Myocyte (in vitro differentiated cells): ENCODE data around the gene EPN1. TPM values are rescaled to one million over a fixed set of nuclear protein-coding genes. Genes with fewer than 3 reads are reported as not detected.

Experiments used
- DNase-seq: peaks from one replicate; pipeline ENCODE4 v3.0.0-alpha.2; 2012; ENCODE audit warnings: low read depth
- total RNA-seq: library from RNA; depleted of rRNA; stranded (reverse); fragments of >200 nt; gene quantifications from 2 replicates; pipeline ENCODE4 v1.2.3, GENCODE V29; 2014

The EPN1 gene
- total RNA-seq, 1 donor from 2014 or later: 73.4 TPM

DNA sequence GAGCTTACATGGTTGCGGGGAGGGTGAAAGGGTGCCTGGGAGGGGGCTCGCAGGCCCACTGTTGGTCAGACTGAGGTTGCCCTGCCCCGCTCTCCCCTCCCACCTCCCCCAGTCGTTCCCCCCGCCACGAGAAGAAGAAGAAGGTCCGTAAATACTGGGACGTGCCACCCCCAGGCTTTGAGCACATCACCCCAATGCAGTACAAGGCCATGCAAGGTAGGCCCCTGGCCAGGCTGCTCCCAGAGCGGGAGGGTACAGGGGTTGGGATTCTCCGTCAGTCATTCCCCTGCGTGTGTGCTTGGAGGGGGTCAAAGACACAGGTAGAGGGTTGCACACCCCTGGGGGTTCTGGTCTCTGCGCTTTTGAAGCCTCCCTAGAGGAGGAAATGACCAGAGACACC, 14.6 kb upstream of the EPN1 start:
- DNase-seq: no peak

DNA sequence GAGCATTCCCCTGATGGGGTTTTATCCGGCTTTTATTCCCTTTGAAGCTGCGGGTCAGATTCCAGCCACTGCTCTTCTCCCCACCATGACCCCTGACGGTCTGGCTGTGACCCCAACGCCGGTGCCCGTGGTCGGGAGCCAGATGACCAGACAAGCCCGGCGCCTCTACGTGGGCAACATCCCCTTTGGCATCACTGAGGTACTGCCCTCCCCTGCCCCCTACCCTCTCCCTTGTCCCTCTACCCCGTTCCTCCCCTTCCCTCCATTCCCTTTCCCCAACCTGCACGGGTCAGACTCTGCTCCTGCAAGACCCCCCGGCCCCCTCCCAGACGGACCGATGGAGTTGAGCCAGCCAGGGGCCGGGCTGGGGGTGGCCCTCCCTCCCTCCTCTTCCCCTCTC, 14.0 kb upstream of the EPN1 start:
- no peak for DNase-seq

- DNase-seq: no peak
These were observed 13.2 kb upstream of the EPN1 start for GRCh38 chr19:55661826-55662225.

GRCh38 chr19:55663846-55664536, 11.0 kb upstream of the EPN1 start:
- no peak for DNase-seq

DNA sequence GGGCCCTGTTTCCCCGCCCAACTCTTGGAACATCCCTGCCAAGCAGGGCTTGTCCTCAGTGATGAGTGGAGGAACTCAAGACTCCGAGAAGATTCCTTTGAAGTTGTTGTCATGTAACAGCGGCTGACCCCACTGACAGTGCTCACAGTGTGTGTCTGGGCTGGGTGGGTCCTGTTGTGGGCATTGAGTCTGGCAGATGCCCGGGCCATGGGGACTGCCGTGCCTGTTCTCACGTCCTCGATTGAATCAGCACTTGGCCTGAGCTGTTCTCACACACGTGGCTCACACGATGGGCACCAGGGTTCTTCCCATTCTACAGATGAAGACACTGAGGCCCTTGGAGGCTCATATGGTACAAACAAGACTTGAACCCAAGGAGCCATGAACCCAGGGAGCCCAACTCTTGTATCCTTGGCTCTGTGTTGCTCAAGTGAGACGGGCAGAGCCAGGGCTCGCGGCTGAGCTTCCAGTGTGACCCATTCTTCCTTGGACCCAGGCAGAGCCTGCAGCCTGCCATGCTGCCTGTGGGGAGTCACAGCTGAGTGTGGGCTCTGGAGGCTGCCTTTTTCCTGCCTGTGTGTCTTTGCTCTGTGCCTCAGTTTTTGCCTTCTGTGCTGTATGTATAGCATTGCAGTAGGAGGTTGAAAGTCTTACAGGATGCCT, 8.6 kb upstream of the EPN1 start:
- no peak for DNase-seq

GRCh38 chr19:55667006-55667381, 8.0 kb upstream of the EPN1 start:
- DNase-seq: no peak

DNA sequence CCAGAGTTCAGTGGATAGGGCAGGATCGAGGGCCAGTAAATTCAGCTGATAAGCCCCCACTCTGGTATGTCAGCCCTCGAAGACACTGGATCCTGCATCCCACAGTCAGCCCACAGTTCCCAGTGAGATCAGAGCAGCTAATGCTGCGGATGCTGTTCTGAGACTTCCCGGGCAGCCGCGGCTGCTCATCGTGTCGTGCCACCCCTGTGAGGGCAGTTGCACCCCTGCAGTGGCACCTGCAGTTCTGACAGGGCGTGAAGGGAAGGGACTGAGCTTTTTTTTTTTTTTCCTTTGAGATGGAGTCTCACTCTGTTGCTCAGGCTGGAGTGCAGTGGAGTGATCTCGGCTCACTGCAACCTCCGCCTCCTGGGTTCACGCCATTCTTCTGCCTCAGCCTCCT, 7.5 kb upstream of the EPN1 start:
- no peak for DNase-seq

GRCh38 chr19:55667958-55668357, 7.1 kb upstream of the EPN1 start:
- no peak for DNase-seq

DNA sequence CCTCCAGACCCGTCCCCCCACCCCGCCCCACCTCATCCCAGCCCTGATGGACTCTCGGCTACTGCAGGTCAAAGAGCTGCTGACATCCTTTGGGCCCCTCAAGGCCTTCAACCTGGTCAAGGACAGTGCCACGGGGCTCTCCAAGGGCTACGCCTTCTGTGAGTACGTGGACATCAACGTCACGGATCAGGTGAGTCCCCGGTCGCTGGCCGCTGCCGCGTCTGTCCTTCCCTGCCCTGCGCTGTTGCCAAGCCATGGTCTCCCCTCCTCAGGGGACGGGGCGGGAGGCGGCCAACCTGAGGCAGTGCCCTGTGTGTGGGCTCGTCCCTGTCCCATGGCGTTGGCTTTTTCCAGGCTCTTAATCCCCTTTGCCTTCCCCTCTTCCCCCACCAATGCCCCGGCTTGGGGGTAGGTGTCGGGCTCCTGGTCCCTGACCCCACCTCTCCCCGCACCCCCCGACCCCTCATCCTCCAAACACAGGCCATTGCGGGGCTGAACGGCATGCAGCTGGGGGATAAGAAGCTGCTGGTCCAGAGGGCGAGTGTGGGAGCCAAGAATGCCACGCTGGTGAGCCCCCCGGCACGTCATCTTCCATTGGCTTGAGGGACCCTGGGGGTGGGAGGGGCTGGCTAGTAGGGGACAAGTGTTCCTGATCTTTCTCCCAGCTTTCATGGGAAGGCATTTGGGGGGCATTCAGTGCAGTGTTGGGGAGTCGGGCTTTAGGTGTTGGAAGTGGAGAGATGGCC, 6.2 kb upstream of the EPN1 start:
- DNase-seq: no peak

GRCh38 chr19:55669418-55670279, 5.4 kb upstream of the EPN1 start:
- no peak for DNase-seq

- DNase-seq: no peak
These were observed 4.6 kb upstream of the EPN1 start for GRCh38 chr19:55670280-55671053.

DNA sequence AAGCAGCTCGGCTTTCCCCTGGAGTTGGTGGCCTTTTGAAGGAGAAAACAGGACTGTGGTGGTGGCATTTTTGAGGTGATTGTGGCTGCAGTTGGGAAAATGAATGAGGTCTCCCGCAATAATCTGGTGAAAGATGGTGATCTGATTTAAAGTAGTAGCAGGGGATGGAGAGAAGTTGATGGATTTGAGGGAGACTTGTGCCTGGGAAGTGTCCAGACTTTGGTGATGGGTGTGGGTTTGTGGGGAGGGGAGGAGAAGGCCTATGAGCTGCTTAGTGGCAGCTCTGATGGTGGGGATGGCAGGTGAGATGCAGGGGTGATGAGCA, 4.0 kb upstream of the EPN1 start:
- no peak for DNase-seq

- no peak for DNase-seq
These were observed 2.6 kb upstream of the EPN1 start for GRCh38 chr19:55672418-55672817.

GRCh38 chr19:55673465-55673864, 1.6 kb upstream of the EPN1 start:
- no peak for DNase-seq

GRCh38 chr19:55673889-55674288, 1.1 kb upstream of the EPN1 start:
- no peak for DNase-seq

DNA sequence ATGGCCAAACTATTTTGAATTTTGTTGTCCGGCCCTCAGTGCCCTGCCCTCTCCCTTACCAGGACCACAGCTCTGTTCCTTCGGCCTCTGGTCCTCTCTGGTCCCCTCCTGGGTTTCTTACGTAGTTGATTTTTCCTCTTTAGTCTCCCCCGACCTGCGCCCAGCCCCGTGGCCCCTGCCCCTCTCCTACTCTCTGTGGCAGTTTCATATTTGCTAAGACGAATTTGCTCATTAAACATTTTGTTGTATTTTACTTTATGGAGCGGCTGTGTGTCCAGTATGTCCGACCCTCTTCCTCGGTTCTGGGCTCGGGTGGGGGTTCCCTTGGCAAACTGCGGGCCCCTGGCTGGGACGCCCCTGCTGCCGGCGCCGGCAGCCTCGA, 576 bp upstream of the EPN1 start:
- no peak for DNase-seq

- no peak for DNase-seq
These were observed 782 bp downstream of the EPN1 start for GRCh38 chr19:55675661-55676354.

- no peak for DNase-seq
These were observed 1.4 kb downstream of the EPN1 start for GRCh38 chr19:55676383-55676782.

GRCh38 chr19:55676889-55677505, 2.0 kb downstream of the EPN1 start:
- no peak for DNase-seq

DNA sequence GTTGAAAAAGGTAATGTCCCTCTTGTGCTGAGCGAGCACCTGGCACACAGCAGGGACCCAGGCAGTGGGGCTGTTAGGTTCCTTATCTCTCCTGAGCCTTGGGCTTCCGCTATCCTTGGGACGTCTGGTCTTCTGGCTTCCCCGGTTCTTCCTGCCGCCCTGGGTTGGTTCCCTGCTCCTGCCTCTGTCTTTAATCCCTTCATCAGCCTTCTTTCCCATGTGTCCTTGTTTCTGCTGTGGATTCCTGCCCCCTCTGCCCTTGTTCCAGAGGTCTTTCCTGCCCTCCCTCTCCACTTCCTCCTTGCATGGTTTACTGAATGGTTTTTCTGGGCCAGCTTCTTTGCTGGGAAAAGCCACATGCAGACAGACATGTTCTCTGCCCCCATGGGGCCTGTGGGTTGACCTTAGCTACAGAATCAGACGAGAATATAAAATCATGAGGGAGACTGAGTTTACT, 2.6 kb downstream of the EPN1 start:
- DNase-seq: no peak
